ENCODE results near the gene NYNRIN.

NYNRIN gene

DNA sequence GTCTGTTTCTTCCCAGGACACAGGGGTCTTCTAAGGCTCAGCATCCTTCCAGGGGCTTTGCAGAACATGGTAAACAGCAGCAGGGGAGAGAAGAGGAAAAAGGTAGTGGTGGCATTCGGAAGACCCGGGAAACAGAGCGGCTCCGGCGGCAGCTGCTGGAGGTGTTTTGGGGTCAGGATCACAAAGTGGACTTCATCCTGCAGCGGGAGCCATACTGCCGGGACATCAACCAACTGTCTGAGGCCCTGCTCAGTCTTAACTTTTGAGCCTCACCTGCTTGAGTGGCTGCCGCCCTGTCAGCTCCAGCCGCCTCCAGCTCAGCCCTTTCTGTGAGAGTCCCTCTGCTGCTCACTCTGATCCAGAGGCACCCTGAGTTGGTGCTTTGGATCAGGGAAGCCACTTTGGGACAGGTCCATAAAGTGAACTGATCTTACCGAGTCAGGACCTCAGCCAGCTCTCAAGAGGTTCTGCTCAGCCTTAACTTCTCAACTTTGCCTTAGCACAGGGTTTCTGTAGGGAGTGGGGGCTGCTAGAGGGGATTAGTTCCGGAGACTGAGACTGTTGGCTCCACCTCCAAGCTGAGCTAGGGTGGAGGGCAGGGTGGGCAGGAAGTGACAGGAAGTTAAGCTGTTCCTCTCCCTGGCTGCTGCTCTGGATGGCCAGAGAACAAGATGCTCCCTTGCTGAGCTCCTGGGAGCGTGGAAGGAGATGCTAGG lies 38.4 kb downstream of the NYNRIN start:
- TF ChIP-seq, protein P1, sequence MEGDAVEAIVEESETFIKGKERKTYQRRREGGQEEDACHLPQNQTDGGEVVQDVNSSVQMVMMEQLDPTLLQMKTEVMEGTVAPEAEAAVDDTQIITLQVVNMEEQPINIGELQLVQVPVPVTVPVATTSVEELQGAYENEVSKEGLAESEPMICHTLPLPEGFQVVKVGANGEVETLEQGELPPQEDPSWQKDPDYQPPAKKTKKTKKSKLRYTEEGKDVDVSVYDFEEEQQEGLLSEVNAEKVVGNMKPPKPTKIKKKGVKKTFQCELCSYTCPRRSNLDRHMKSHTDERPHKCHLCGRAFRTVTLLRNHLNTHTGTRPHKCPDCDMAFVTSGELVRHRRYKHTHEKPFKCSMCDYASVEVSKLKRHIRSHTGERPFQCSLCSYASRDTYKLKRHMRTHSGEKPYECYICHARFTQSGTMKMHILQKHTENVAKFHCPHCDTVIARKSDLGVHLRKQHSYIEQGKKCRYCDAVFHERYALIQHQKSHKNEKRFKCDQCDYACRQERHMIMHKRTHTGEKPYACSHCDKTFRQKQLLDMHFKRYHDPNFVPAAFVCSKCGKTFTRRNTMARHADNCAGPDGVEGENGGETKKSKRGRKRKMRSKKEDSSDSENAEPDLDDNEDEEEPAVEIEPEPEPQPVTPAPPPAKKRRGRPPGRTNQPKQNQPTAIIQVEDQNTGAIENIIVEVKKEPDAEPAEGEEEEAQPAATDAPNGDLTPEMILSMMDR (conservative IDR thresholded peaks at IDR 0.05; ENCODE audit: control insufficient read depth, insufficient read depth, low read depth, low read length), result no peak
- H3K4me3 ChIP-seq (ENCODE audit: control insufficient read depth, low read depth, low read length), result no peak overlapping the region
- DNase-seq (ENCODE audit: low read depth), result no peak

DNA sequence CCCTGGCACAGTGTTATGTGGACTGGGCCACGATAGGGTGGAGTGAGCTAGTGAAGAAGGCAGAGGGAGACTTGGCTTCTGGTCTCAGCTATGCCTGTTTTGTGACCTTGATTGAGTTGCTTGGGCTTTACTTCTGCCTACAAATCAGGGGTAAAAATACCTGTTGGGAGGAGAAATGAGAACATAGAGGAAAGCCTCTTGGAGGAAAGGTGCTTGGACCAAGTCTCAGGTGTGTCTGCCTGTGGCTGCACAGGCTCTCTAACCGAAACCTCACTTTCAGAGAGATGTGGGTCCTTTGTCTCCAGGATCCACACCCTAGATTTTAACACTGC lies 38.9 kb downstream of the NYNRIN start:
- no peak for DNase-seq (ENCODE audit: low read depth)
- TF ChIP-seq, protein P1 (conservative IDR thresholded peaks at IDR 0.05; ENCODE audit: control insufficient read depth, insufficient read depth, low read depth, low read length), result no peak
- H3K4me3 ChIP-seq (ENCODE audit: control insufficient read depth, low read depth, low read length), result no peak overlapping the region

DNA sequence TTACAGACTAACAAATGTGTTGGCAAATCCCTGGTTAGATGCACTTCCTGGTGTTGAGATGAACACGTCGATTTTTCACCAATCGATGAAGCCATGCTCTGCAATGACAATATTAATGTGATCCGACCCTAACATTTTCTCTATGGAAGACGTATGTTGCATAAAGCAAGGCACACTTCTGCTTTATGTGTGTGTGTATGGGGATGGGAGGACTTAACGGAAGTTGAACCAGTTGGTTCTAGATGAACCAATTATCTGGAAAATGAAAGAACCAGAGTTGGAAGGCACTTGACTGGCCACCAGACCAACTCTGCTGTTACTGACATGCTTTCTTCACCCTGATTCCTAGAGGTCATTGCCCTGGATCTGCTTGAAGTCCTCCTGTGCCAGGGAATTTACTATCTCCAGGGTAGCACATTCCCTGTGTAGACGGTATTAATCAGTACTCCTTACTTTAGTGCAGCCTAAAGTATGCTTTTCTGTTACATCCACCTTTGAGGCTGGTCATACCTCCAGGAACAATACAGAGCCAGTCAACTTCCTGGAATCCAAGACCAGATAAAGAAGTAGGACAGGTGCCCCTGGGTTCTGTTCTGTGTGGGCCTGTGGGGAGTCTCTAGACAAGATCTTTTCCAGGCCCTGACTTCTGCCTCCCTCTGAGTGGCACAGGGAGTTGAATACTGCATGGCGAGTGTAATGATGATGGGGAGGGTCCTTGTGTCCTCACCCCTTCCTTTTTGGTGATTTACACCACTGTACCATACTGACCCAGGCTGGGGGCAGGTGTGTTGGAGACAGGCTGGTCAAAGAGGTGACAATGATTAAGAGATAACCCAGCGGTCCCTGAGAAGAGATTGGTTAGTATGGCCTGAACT lies 39.7 kb downstream of the NYNRIN start:
- no peak overlapping the region for H3K4me3 ChIP-seq (ENCODE audit: control insufficient read depth, low read depth, low read length)
- DNase-seq (ENCODE audit: low read depth), result no peak
- TF ChIP-seq, protein P1 (conservative IDR thresholded peaks at IDR 0.05; ENCODE audit: control insufficient read depth, insufficient read depth, low read depth, low read length), result no peak

DNA sequence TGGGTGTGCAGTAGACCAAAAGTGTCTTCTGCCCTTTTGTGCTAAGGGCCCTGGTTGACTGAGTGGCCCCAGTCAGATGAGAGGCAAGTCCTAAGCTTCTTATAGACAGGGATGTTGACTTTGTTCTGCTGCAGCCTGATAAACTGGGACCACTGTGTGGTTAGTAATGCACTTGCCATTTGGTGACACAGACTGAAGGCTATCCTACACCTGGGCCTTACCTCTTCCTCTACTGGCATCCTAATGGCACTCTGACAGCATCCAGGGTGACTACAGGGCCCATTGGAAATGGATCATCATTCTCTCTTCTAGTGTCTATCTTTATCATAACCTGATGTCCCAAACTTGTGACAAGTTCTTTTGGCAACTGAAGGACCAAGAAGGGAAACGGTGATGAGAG lies 40.5 kb downstream of the NYNRIN start:
- DNase-seq (ENCODE audit: low read depth), result no peak
- TF ChIP-seq, protein P1 (conservative IDR thresholded peaks at IDR 0.05; ENCODE audit: control insufficient read depth, insufficient read depth, low read depth, low read length), result no peak
- no peak overlapping the region for H3K4me3 ChIP-seq (ENCODE audit: control insufficient read depth, low read depth, low read length)

DNA sequence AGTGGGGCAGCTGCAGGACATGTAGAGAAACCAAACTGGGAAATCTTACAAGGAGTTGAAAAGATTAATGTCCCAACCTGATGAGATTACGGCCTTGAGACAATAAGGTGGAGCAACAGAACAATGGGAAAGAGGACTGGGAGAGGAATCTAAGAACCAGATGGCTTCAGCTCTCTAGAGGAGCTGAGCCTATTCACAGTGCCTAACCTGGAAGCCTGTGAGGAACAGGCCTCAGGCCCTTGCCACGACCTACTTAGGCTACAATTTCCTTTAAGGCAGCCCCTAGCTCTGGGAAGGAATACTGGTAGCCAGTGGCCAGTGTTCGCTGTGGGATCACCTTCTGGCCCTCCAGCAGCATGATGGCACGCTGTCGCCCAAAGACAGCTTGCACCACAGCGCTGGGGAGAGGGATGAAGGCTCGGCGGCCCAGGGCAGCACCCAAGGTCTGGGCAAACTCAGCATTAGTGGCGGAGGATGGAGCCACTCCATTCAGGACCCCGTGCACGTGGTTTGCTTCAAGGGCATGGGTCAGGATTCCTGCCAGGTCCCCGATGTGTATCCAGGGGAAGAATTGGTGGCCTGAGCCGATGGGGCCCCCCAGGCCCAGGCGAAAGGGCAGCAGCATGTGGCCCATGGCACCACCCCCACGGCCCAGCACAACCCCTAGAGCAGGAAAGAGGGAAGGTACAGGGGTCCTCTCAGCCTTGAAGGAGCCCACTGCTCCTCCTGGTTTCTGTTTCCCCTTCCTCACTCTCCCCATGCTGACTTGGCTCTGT lies 41.2 kb downstream of the NYNRIN start:
- TF ChIP-seq, protein P1 (conservative IDR thresholded peaks at IDR 0.05; ENCODE audit: control insufficient read depth, insufficient read depth, low read depth, low read length), result no peak
- no peak overlapping the region for H3K4me3 ChIP-seq (ENCODE audit: control insufficient read depth, low read depth, low read length)
- DNase-seq (ENCODE audit: low read depth), result no peak

DNA sequence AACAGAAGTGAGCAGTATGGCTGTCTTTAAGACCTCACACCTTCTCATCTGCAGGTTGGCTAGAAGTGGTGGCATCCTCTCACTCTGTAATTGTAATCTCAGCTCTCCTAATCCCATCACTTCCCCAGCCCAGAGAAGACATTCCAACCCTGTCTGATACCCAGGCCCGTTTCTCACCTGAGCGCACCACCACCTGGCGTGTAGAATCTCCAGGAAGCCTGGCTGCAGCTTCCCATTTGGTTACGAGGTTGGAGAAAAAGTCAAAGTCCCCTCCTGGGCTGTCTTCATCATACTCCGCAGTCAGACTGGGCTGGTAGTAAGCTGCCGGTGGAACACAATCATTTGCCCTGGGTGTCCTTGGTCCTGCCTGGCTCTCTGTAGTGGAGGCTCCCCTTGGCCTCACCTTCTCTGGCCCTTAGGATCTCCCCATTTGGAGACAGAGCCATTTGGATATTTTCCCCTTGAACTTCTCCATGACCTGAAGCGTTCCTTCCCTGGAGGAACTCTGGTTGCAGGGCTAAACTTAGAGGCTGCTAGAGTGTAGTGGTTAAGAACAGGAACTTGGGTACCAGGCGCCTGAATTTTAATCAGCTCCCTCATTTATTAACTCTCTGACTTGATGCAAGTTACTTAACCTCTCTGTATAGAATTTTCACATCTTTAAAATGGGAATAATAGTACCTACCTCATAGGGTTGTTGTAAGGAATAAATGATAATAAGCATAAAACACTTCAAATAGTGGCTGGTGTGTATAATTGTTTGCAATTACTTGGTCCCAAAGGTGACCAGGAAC lies 42.0 kb downstream of the NYNRIN start:
- TF ChIP-seq, protein P1 (conservative IDR thresholded peaks at IDR 0.05; ENCODE audit: control insufficient read depth, insufficient read depth, low read depth, low read length), result no peak
- peak overlapping the region; percentile 98 for H3K4me3 ChIP-seq (ENCODE audit: control insufficient read depth, low read depth, low read length)
- DNase-seq (ENCODE audit: low read depth), result no peak

Measured in fibroblast of mammary gland (primary cell).